Left forelimb (tissue), 1 donor: ENCODE results near the gene MARCHF3.
"Not testable (repeated sequence)": the region's sequence is repeated elsewhere in the genome, so short reads cannot be mapped to it uniquely, and the experiment has no call there.

Experiments
- DNase-seq: peaks from one replicate; pipeline ENCODE4 v3.0.0-alpha.2; 2018; ENCODE audit warnings: low spot score

MARCHF3 gene

GRCh38 chr5:127012916-127013315 lies 17.4 kb downstream of the MARCHF3 start:
- no peak for DNase-seq

GRCh38 chr5:127011961-127012644 lies 18.3 kb downstream of the MARCHF3 start:
- no peak for DNase-seq

- no peak for DNase-seq
Observed at GRCh38 chr5:127011153-127011552, 19.2 kb downstream of the MARCHF3 start.

- no peak for DNase-seq
Observed at GRCh38 chr5:127010362-127010761, 20.0 kb downstream of the MARCHF3 start.

- no peak for DNase-seq
Observed at GRCh38 chr5:127009784-127010183, 20.6 kb downstream of the MARCHF3 start.

- DNase-seq: no peak
Observed at GRCh38 chr5:127008300-127008975, 21.9 kb downstream of the MARCHF3 start.

GRCh38 chr5:127007522-127007921 lies 22.8 kb downstream of the MARCHF3 start:
- DNase-seq: no peak

- no peak for DNase-seq
Observed at GRCh38 chr5:127006744-127007143, 23.6 kb downstream of the MARCHF3 start.

GRCh38 chr5:127005282-127005681 lies 25.1 kb downstream of the MARCHF3 start:
- not testable (repeated sequence) for DNase-seq

GRCh38 chr5:127004721-127005120 lies 25.6 kb downstream of the MARCHF3 start:
- no peak for DNase-seq

- no peak for DNase-seq
Observed at GRCh38 chr5:127003798-127004495, 26.4 kb downstream of the MARCHF3 start.

GRCh38 chr5:127002390-127002789 lies 28.0 kb downstream of the MARCHF3 start:
- no peak for DNase-seq

GRCh38 chr5:127001621-127002296 lies 28.6 kb downstream of the MARCHF3 start:
- no peak for DNase-seq

GRCh38 chr5:126998895-126999570 lies 31.3 kb downstream of the MARCHF3 start:
- no peak for DNase-seq

GRCh38 chr5:126998201-126998631 lies 32.1 kb downstream of the MARCHF3 start:
- no peak for DNase-seq

- no peak for DNase-seq
Observed at GRCh38 chr5:126995689-126996088, 34.7 kb downstream of the MARCHF3 start.

GRCh38 chr5:126995039-126995438 lies 35.3 kb downstream of the MARCHF3 start:
- DNase-seq: no peak

GRCh38 chr5:126994485-126994884 lies 35.9 kb downstream of the MARCHF3 start:
- no peak for DNase-seq

GRCh38 chr5:126988021-126988569 lies 42.3 kb downstream of the MARCHF3 start:
- DNase-seq: no peak

GRCh38 chr5:126987271-126987899 lies 43.0 kb downstream of the MARCHF3 start:
- DNase-seq: no peak

- DNase-seq: no peak
Observed at GRCh38 chr5:126984632-126985031, 45.7 kb downstream of the MARCHF3 start.
